Gastroesophageal sphincter (tissue), 3 donors: ENCODE measurements around the gene COL20A1.

Source experiments
- POLR2A ChIP-seq, 2 donors: fragments of 450-650 bp; IDR thresholded peaks; one replicate each; pipeline ENCODE4 v1.6.1; 2017; ENCODE audit warnings: antibody characterized with exemption in 2 of 2, mild to moderate bottlenecking in 2 of 2, moderate library complexity in 1 of 2
- POLR2AphosphoS5 ChIP-seq: sonication (generic); formaldehyde crosslinking; IDR thresholded peaks from one replicate; pipeline ENCODE4 v1.6.1; 2017; ENCODE audit warnings: antibody characterized with exemption
- TF ChIP-seq, protein P1 (sequence below), 4 experiments: fragments of 200-600 bp in 2 of 4; fragments of 450-650 bp in 2 of 4; sonication (generic) in 1 of 4; IDR thresholded peaks; one replicate each; pipeline ENCODE4 v1.5.1; 2017 to 2019; ENCODE audit warnings: antibody characterized with exemption in 4 of 4, mild to moderate bottlenecking in 2 of 4, moderate library complexity in 2 of 4

DNA sequence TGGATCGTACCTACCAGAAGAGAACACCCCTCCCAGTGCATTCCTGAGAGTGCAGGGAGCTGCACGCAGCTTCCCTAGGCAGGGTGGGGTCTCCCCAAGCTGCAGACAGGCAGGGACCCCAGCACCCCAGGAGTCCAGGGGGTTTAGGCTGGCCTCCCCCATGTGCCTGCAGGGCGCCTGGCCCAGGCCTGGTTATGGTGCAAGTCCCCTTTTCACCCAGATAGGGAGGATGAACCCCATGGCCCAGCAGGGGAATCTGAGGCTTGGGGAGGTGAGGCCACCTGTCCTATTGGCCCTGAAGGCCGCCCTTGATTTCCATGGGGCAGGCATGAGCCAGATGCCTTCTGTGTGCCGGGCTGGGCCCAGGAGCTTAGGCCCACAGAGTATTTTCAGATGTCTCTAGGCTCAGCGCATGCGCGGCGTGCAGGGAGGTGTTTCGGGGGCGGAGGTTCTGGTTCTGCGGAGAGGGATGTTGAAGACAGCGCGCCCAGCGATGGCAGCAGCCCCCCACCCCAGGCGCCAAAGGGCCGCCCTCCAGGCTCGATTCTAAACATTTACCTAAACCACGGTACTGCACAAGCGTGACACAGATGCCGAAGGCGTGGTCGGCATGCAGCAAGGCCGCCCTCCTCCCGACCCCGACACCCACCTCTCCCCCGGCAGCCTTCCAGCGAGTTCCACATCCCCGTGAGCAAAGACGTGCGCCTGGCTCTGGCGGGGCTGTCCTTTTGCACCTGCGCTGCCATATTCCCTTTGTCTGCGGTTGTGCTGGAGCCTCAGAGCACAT lies 29.4 kb downstream of the COL20A1 start:
- TF ChIP-seq POLR2A (IDR thresholded peaks at IDR 0.05) (no peak), POLR2AphosphoS5 (no peak)
- TF ChIP-seq, protein P1, sequence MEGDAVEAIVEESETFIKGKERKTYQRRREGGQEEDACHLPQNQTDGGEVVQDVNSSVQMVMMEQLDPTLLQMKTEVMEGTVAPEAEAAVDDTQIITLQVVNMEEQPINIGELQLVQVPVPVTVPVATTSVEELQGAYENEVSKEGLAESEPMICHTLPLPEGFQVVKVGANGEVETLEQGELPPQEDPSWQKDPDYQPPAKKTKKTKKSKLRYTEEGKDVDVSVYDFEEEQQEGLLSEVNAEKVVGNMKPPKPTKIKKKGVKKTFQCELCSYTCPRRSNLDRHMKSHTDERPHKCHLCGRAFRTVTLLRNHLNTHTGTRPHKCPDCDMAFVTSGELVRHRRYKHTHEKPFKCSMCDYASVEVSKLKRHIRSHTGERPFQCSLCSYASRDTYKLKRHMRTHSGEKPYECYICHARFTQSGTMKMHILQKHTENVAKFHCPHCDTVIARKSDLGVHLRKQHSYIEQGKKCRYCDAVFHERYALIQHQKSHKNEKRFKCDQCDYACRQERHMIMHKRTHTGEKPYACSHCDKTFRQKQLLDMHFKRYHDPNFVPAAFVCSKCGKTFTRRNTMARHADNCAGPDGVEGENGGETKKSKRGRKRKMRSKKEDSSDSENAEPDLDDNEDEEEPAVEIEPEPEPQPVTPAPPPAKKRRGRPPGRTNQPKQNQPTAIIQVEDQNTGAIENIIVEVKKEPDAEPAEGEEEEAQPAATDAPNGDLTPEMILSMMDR (IDR thresholded peaks at IDR 0.05), result no peak
